NCI-H345 treated with DMSO at 0.1 percent for 48 hours (cell line): ENCODE measurements around the gene STS.
A peak's percentile ranks its signal among the peaks of the same experiment; 100 is the strongest.

Experiments used
- DNase-seq: peaks from one replicate; lab custom pipeline; 2025; ENCODE audit not compliant: unreplicated experiment; lab: John Stamatoyannopoulos, UW

The STS gene

GRCh38 chrX:7139202-7140081 is 8.1 kb upstream of the STS start:
- no peak for DNase-seq

GRCh38 chrX:7143076-7143475 is 4.4 kb upstream of the STS start:
- DNase-seq = no peak

- no peak for DNase-seq
Observed at GRCh38 chrX:7143941-7144525, 3.5 kb upstream of the STS start.

GRCh38 chrX:7145454-7145853 is 2.1 kb upstream of the STS start:
- DNase-seq = no peak

GRCh38 chrX:7146020-7146702 is 1.4 kb upstream of the STS start:
- no peak for DNase-seq

- DNase-seq = no peak
Observed at GRCh38 chrX:7146703-7147412, 654 bp upstream of the STS start.

GRCh38 chrX:7147978-7148854 is 704 bp downstream of the STS start, which contains the start of gene PUDP:
Gene PUDP, minus strand, starts transcription at chrX:7148153. Its CDS starts 40 bp downstream, at chrX:7148113.
- peak; percentile 67 for DNase-seq

GRCh38 chrX:7149411-7149810 is 1.9 kb downstream of the STS start:
- no peak for DNase-seq

- DNase-seq = no peak
Observed at GRCh38 chrX:7153231-7153630, 5.7 kb downstream of the STS start.

GRCh38 chrX:7154041-7154597 is 6.6 kb downstream of the STS start:
- no peak for DNase-seq

- DNase-seq = no peak
Observed at GRCh38 chrX:7155163-7155562, 7.7 kb downstream of the STS start.

- DNase-seq = no peak
Observed at GRCh38 chrX:7156879-7157278, 9.4 kb downstream of the STS start.

GRCh38 chrX:7158468-7158990 is 11.0 kb downstream of the STS start:
- DNase-seq = no peak

GRCh38 chrX:7159149-7159861 is 11.8 kb downstream of the STS start:
- no peak for DNase-seq

- no peak for DNase-seq
Observed at GRCh38 chrX:7163146-7163677, 15.7 kb downstream of the STS start.

GRCh38 chrX:7164174-7164573 is 16.7 kb downstream of the STS start:
- no peak for DNase-seq

- no peak for DNase-seq
Observed at GRCh38 chrX:7168371-7168770, 20.9 kb downstream of the STS start.

- DNase-seq = no peak
Observed at GRCh38 chrX:7169627-7170026, 22.1 kb downstream of the STS start.

GRCh38 chrX:7170898-7171297 is 23.4 kb downstream of the STS start:
- DNase-seq = no peak
